NT2/D1 (cell line): ENCODE data around the gene MSL1.

Experiments used
- YY1 ChIP-seq: IDR thresholded peaks from 2 replicates; pipeline ENCODE4 v1.6.1; 2011; ENCODE audit not compliant: insufficient read length, insufficient read depth
- ZNF274 ChIP-seq: IDR thresholded peaks from 2 replicates; pipeline ENCODE4 v1.6.1; 2011; ENCODE audit warnings: mild to moderate bottlenecking, low read depth, low read length

DNA sequence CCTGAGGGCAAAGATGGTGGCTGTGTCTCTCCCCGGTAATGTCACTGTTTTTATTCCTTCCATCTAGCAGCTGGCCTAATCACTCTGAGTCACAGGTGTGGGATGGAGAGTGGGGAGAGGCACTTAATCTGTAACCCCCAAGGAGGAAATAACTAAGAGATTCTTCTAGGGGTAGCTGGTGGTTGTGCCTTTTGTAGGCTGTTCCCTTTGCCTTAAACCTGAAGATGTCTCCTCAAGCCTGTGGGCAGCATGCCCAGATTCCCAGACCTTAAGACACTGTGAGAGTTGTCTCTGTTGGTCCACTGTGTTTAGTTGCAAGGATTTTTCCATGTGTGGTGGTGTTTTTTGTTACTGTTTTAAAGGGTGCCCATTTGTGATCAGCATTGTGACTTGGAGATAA lies 50.0 kb downstream of the MSL1 start:
- no peak for TF ChIP-seq YY1
- no peak for TF ChIP-seq ZNF274
